D341Med (cell line): ENCODE results near the gene DEFB113.

Experiments
- DNase-seq: peaks from one replicate; pipeline ENCODE4 v3.0.0; 2012; ENCODE audit warnings: low spot score

The DEFB113 gene

DNA sequence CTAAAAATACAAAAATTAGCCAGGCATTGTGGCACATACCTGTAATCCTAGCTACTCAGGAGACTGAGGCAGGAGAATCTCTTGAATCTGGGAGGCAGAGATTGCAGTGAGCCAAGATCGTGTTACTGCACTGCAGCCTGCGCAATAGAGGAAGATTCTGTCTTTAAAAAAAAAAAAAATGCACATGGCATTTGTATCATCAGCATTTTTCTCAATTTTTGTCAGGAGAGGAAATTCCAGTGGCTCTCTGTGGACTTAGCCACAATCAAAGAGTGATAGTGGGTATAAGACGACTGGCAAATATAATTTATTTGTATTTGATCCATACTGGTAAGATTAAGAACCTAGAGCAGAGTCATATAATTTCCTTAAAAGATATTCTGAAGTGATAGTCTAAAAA is 34.0 kb downstream of the DEFB113 start:
- DNase-seq = no peak

- DNase-seq = no peak
Measured at GRCh38 chr6:49934770-49935169, 34.7 kb downstream of the DEFB113 start.

DNA sequence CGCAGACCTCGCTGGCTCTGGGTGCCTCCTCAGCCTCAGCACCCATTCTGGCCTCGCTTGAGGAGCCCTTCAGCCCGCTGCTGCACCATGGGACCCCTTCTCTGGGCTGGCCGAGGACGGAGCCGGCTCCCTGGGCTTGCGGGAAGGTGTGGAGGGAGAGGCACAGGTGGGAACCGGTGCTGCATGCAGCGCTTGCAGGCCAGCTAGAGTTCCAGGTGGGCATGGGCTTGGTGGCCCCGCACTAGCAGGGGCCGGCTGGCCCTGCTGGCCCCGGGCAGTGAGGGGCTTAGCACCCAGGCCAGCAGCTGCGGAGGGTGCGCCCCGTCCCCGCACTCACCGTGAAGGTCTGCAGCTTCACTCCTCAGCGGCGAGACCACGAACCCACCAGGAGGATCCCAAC is 35.9 kb downstream of the DEFB113 start:
- DNase-seq = no peak

DNA sequence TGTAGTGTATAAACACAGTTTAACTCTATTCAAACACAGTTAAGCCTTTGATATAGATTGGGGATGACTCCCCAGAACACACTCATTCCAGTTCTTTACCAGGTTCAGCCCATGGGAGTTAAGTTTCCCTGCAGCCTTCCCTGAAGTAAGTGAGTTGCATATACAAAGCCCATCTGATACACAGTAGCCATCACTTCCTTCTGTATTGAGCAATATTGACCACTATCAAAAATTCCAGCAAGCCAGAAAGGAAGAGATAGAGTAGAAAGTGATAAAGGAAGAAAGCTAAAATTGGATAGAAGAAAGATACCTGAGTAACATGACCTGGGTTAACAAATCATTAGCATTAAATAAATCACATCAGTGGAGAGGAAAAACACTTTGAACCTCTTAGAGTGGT is 40.1 kb downstream of the DEFB113 start:
- no peak for DNase-seq

- DNase-seq = no peak
Measured at GRCh38 chr6:49923826-49924225, 45.6 kb downstream of the DEFB113 start.

- DNase-seq = no peak
Measured at GRCh38 chr6:49919935-49920644, 49.3 kb downstream of the DEFB113 start.

DNA sequence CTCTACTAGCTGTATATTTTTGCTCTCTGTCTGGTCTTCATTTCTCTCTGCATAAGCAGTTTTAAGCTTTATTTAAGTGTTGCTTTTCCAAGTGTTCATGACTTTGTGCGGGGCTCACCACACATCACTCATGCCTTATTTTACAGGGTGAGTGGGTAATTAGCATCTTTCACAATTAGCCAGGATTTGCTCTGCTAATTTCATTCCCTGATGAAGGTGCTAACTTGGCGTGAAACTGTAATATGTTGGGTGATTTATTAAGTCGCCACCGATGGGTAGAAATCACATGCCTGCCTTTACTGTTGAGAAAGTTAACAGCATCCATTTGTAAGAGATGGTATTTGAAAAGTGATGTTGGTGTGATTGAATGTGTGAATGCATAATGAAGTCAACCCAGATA is 50.2 kb downstream of the DEFB113 start:
- DNase-seq = no peak

DNA sequence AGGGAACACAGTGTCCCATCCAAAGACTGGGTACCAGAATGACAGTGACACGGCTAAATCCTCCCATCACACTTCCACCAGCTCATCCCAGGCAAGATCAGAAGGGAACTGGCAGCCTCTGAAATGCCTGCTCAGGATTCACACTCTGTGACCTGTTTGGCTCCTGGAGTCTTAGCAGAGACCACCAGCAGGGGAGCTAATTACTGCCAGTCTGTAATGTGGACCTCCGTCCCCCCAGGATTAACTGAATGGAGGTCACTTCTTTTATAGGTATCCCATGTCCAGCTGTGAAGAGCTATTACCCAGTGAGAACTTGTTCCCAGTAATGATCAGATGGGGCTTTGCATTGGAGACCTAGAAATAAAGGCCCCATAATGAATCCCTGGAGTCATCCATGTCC is 50.6 kb downstream of the DEFB113 start:
- no peak for DNase-seq
